ENCODE results near the gene METTL15.
"Not testable (repeated sequence)": the region's sequence is repeated elsewhere in the genome, so short reads cannot be mapped to it uniquely, and the experiment has no call there.

The METTL15 gene

GRCh38 chr11:28110821-28111200 lies 2.6 kb downstream of the METTL15 start:
- no peak for DNase-seq

GRCh38 chr11:28114116-28114515 lies 5.9 kb downstream of the METTL15 start:
- DNase-seq = no peak

- no peak for DNase-seq
Measured at GRCh38 chr11:28114731-28115130, 6.5 kb downstream of the METTL15 start.

- no peak for DNase-seq
Measured at GRCh38 chr11:28117712-28118111, 9.5 kb downstream of the METTL15 start.

GRCh38 chr11:28123151-28123581 lies 15.0 kb downstream of the METTL15 start:
- DNase-seq = no peak

- no peak for DNase-seq
Measured at GRCh38 chr11:28132548-28132947, 24.4 kb downstream of the METTL15 start.

GRCh38 chr11:28133146-28133545 lies 25.0 kb downstream of the METTL15 start:
- no peak for DNase-seq

GRCh38 chr11:28136157-28136556 lies 28.0 kb downstream of the METTL15 start:
- DNase-seq = not testable (repeated sequence)

GRCh38 chr11:28137366-28137765 lies 29.2 kb downstream of the METTL15 start:
- DNase-seq = no peak

GRCh38 chr11:28137832-28138231 lies 29.6 kb downstream of the METTL15 start:
- DNase-seq = no peak

- no peak for DNase-seq
Measured at GRCh38 chr11:28139841-28140415, 31.7 kb downstream of the METTL15 start.

- no peak for DNase-seq
Measured at GRCh38 chr11:28140689-28141455, 32.7 kb downstream of the METTL15 start.

- DNase-seq = no peak
Measured at GRCh38 chr11:28142724-28143123, 34.5 kb downstream of the METTL15 start.

- no peak for DNase-seq
Measured at GRCh38 chr11:28144808-28145207, 36.6 kb downstream of the METTL15 start.

GRCh38 chr11:28146123-28146751 lies 38.0 kb downstream of the METTL15 start:
- no peak for DNase-seq

GRCh38 chr11:28152743-28153142 lies 44.6 kb downstream of the METTL15 start:
- DNase-seq = no peak

GRCh38 chr11:28153586-28153985 lies 45.4 kb downstream of the METTL15 start:
- no peak for DNase-seq

- no peak for DNase-seq
Measured at GRCh38 chr11:28168718-28169117, 60.5 kb downstream of the METTL15 start.

GRCh38 chr11:28169816-28170215 lies 61.6 kb downstream of the METTL15 start:
- no peak for DNase-seq

- no peak for DNase-seq
Measured at GRCh38 chr11:28170759-28171158, 62.6 kb downstream of the METTL15 start.

GRCh38 chr11:28176351-28176750 lies 68.2 kb downstream of the METTL15 start:
- no peak for DNase-seq

GRCh38 chr11:28195449-28195848 lies 87.3 kb downstream of the METTL15 start:
- DNase-seq = no peak

GRCh38 chr11:28209906-28210305 lies 101.7 kb downstream of the METTL15 start:
- no peak for DNase-seq

GRCh38 chr11:28222063-28222462 lies 113.9 kb downstream of the METTL15 start:
- DNase-seq = not testable (repeated sequence)
